Stimulated activated CD8-positive, alpha-beta memory T cell treated with anti-CD3 and anti-CD28 coated beads, Interleukin-7, amount 100 ng/mL, for 4 hours (primary cell): ENCODE results near the gene REM1.
"Not testable (repeated sequence)": the region's sequence is repeated elsewhere in the genome, so short reads cannot be mapped to it uniquely, and the experiment has no call there.

ENCODE experiments used
- DNase-seq, 2 donors: peaks; one replicate each; pipeline ENCODE4 v3.0.0-alpha.2; 2020; ENCODE audit warnings: low read depth in 2 of 2

REM1 gene, protein sequence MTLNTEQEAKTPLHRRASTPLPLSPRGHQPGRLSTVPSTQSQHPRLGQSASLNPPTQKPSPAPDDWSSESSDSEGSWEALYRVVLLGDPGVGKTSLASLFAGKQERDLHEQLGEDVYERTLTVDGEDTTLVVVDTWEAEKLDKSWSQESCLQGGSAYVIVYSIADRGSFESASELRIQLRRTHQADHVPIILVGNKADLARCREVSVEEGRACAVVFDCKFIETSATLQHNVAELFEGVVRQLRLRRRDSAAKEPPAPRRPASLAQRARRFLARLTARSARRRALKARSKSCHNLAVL

GRCh38 chr20:31474758-31475427 is at the start of gene REM1, which contains the start of gene DEFB124:
REM1 (plus strand) TSS chr20:31475288; CDS start chr20:31476446, 1,158 bp downstream.
DEFB124 (minus strand) TSS chr20:31475127; CDS start chr20:31473013, 2,114 bp downstream.
- no peak for DNase-seq

- DNase-seq: no peak
Measured at GRCh38 chr20:31425797-31426196, 49.3 kb upstream of the REM1 start.

DNA sequence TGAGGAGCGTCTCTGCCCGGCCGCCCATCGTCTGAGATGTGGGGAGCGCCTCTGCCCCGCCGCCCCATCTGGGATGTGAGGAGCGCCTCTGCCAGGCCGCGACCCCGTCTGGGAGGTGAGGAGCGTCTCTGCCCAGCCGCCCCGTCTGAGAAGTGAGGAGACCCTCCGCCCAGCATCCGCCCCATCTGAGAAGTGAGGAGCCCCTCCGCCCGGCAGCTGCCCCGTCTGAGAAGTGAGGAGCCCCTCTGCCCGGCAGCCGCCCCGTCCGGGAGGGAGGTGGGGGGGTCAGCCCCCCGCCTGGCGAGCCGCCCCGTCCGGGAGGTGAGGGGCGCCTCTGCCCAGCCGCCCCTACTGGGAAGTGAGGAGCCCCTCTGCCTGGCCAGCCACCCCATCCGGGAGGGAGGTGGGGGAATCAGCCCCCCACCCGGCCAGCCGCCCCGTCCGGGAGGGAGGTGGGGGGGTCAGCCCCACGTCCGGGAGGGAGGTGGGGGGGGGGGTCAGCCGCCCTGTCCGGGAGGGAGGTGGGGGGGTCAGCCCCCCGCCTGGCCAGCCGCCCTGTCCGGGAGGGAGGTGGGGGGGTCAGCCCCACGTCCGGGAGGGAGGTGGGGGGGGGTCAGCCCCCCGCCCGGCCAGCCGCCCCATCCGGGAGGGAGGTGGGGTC is 48.1 kb upstream of the REM1 start:
- not testable (repeated sequence) for DNase-seq

- not testable (repeated sequence) for DNase-seq
Measured at GRCh38 chr20:31427576-31427975, 47.5 kb upstream of the REM1 start.

DNA sequence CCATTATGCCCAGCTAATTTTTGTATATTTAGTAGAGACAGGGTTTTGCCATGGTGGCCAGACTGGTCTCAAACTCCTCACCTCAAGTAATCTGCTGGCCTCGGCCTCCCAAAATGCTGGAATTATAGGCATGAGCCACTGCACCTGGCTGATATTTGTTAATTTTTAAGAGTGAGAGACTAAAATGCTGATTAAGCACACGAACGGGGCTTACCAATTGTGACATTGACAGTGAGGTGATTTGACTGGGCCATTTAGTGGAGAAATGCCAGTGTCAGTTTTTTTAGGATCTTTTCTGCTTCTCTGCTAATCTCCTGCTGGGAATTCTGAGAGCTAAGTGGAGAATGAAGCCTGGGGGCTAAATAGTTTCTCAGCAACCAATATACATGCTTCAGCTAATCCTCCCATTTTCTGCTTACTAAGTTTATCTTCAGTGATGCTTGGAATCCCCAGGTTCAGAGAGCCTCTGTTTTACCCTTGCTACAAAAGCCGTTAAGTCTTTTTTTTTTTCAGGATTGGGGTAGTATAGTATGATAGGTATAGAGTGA is 44.4 kb upstream of the REM1 start:
- no peak for DNase-seq

DNA sequence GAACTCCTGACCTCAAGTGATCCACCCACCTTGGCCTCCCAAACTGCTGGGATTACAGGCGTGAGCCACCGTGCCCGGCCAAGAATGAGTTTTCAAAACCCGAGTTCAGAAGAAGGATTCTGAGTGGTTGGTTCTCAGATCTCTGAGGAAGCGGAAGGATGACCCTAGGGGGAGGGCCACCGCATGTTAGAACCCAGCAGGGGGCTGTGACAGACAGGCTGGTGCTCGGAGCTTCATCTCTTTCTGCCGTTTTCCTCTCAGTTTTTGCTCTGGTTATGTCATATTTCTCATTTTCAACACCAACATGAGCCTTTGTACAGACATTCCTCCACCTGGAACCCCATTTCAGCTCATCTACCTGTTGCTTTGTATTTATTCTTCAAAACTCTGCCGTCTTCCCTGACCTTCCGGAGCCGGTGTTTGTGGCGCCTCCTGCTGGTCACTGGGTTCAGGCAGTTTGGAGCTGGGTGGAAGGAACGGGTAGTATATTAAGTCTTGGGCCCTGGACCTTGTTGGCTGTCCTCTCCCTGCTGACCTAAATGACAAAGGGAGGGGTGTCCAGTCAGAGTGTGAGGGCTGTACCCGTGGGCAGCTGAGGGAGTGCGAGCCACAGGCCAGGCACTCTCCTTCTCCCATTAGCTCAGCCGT is 35.0 kb upstream of the REM1 start, which contains the start of gene DEFB123:
TSS of gene DEFB123 (plus strand) at position 621 of the 648 bp plus-strand sequence. CDS start 67 bp downstream, outside the sequence.
- DNase-seq: no peak

DNA sequence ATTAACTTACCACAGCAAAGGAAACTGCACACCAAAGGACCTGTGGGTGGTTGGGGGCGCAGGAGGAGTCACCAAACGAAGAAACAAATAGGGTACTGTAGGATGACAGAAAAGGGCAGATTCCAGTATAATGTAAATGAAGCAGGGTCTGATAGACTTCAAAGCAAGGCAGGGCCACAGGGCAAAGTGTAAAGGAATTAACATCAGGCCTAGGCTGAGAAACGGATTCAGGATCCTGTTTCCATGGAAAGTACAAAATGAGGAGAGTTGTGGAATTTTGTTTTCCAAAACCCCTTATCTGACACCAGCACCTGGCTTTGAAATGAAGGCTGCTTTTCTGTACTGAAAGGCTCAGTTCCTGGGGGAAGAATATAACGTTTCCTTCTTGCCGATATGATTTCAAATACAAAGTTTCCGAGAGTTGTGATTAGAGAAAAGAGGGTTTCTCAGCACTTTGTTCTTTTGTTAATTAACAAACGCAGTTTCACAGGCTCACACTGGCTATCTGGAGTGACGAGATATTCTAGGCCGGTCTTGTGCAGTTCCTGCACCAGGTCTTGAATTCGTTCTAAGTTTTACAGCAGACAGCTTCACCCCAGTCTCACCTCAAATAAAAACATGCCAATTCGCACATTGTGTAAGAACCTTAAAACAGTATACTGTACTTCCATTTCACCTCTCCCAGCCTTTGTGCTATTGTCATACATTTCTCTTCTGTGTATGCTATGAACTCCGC is 28.8 kb upstream of the REM1 start:
- DNase-seq: no peak

GRCh38 chr20:31449511-31450414 is 25.3 kb upstream of the REM1 start:
- DNase-seq: no peak

GRCh38 chr20:31452575-31452974 is 22.5 kb upstream of the REM1 start:
- DNase-seq: no peak

DNA sequence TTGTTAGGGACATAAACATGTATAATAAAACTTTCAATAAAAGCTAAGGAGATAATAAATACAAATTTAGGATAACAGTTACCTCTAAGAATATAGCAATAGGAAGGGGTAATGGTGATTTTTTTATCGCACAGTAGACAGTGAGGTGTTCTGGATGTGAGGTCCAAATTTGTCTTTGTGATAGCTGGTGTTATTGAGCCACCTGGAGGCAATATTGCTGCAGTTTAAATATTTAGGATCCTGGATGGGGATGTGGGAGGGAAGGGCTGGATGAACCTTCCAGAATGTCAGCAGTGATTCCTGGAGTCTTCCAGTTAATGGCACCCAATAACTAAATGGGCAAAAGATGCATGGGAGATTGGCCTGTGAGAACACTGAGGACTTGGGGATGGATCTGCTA is 20.7 kb upstream of the REM1 start:
- no peak for DNase-seq

DNA sequence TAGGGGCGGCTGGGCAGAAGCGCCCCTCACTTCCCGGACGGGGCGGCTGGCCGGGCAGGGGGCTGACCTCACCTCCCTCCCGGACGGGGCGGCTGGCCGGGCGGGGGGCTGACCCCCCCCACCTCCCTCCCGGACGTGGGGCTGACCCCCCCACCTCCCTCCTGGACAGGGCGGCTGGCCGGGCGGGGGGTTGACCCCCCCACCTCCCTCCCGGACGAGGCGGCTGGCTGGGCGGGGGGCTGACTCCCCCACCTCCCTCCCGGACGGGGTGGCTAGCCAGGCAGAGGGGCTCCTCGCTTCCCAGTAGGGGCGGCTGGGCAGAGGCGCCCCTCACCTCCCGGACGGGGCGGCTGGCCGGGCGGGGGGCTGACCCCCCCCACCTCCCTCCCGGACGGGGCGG is 4.1 kb upstream of the REM1 start:
- not testable (repeated sequence) for DNase-seq

- no peak for DNase-seq
Measured at GRCh38 chr20:31472395-31473330, 2.4 kb upstream of the REM1 start.

- DNase-seq: no peak
Measured at GRCh38 chr20:31473331-31474096, 1.6 kb upstream of the REM1 start.

- DNase-seq: no peak
Measured at GRCh38 chr20:31474097-31474436, 1.0 kb upstream of the REM1 start.

GRCh38 chr20:31475472-31476293 is 595 bp downstream of the REM1 start:
- no peak for DNase-seq

DNA sequence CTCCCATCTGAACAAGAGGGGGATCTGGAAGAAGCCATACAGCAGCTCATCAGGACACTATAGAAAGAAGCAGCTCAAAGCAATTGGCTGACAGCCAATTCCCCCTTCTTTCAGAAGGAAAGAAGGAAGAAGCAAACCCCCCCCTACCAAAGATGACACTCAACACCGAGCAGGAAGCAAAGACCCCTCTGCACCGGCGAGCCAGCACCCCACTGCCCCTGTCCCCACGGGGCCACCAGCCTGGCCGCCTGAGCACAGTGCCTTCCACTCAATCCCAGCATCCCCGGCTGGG is 1.2 kb downstream of the REM1 start:
- DNase-seq: no peak

- DNase-seq: no peak
Measured at GRCh38 chr20:31476643-31477215, 1.6 kb downstream of the REM1 start.
